ENCODE results near the gene DAPK2.
"Not testable (repeated sequence)": the region's sequence is repeated elsewhere in the genome, so short reads cannot be mapped to it uniquely, and the experiment has no call there.

Gene DAPK2
- total RNA-seq, result 0.39 to 40.4 (median 0.46) reads per million in 3 experiments

GRCh38 chr15:64046421-64047153 lies at the start of gene DAPK2:
DAPK2 (minus strand) TSS chr15:64046485; CDS start chr15:64040261, 6,224 bp downstream.
- peak; percentile 60 for DNase-seq

GRCh38 chr15:64095431-64095794 lies 49.1 kb upstream of the DAPK2 start:
- no peak for DNase-seq

GRCh38 chr15:64093627-64094417 lies 47.5 kb upstream of the DAPK2 start, which contains the start of gene CIAO2A:
CIAO2A (minus strand) TSS chr15:64093838; CDS start chr15:64093768, 70 bp downstream.
- DNase-seq, result peak; percentile 90

GRCh38 chr15:64092864-64093626 lies 46.8 kb upstream of the DAPK2 start:
- DNase-seq, result peak; percentile 17

- DNase-seq, result peak; percentile 52
These were observed 46.0 kb upstream of the DAPK2 start for GRCh38 chr15:64092075-64092820.

GRCh38 chr15:64090527-64090926 lies 44.2 kb upstream of the DAPK2 start:
- DNase-seq, result no peak

GRCh38 chr15:64089543-64090280 lies 43.4 kb upstream of the DAPK2 start:
- no peak for DNase-seq

GRCh38 chr15:64082757-64083156 lies 36.5 kb upstream of the DAPK2 start:
- DNase-seq, result no peak

- DNase-seq, result not testable (repeated sequence)
These were observed 27.2 kb upstream of the DAPK2 start for GRCh38 chr15:64073496-64073895.

GRCh38 chr15:64072812-64073211 lies 26.5 kb upstream of the DAPK2 start:
- no peak for DNase-seq

GRCh38 chr15:64071931-64072765 lies 25.9 kb upstream of the DAPK2 start:
- no peak for DNase-seq

GRCh38 chr15:64070965-64071851 lies 24.9 kb upstream of the DAPK2 start:
- DNase-seq, result no peak

- DNase-seq, result no peak
These were observed 23.8 kb upstream of the DAPK2 start for GRCh38 chr15:64070106-64070505.

- DNase-seq, result no peak
These were observed 21.8 kb upstream of the DAPK2 start for GRCh38 chr15:64068133-64068532.

GRCh38 chr15:64067564-64068030 lies 21.3 kb upstream of the DAPK2 start:
- DNase-seq, result peak; percentile 59

GRCh38 chr15:64066451-64066850 lies 20.2 kb upstream of the DAPK2 start:
- DNase-seq, result no peak

GRCh38 chr15:64060716-64061115 lies 14.4 kb upstream of the DAPK2 start:
- DNase-seq, result no peak

GRCh38 chr15:64059104-64059503 lies 12.8 kb upstream of the DAPK2 start:
- DNase-seq, result not testable (repeated sequence)

- DNase-seq, result no peak
These were observed 12.0 kb upstream of the DAPK2 start for GRCh38 chr15:64058279-64058678.
